HepG2 (cell line): ENCODE measurements around the gene SMAD7. TPM values are rescaled to one million over a fixed set of nuclear protein-coding genes. Genes with fewer than 3 reads are reported as not detected.

ENCODE experiments used
- AGO1 ChIP-seq: fragments of 200-400 bp; formaldehyde crosslinking; IDR thresholded peaks from 2 replicates; pipeline ENCODE4 v1.6.1; 2017; ENCODE audit warnings: mild to moderate bottlenecking, low read depth, low read length, moderate library complexity; ENCODE audit not compliant: poor library complexity, severe bottlenecking
- CAMTA2 ChIP-seq: sonication (generic); formaldehyde crosslinking; IDR thresholded peaks from 2 replicates; pipeline ENCODE4 v1.4.0; 2020; ENCODE audit warnings: mild to moderate bottlenecking, missing genetic modification reagents, borderline replicate concordance
- CHD2 ChIP-seq: IDR thresholded peaks from 2 replicates; pipeline ENCODE4 v1.6.1; 2011; ENCODE audit warnings: low read depth, low read length, improper control_type of control experiment
- FIP1L1 ChIP-seq: fragments of 200-400 bp; formaldehyde crosslinking; IDR thresholded peaks from 2 replicates; pipeline ENCODE4 v1.6.1; 2018; ENCODE audit warnings: low read depth, mild to moderate bottlenecking, low read length, moderate library complexity, borderline replicate concordance; ENCODE audit not compliant: insufficient read depth
- NRL ChIP-seq: sonication (generic); formaldehyde crosslinking; IDR thresholded peaks from 2 replicates; pipeline ENCODE4 v1.5.0; 2020; ENCODE audit warnings: missing genetic modification reagents, mild to moderate bottlenecking, moderate library complexity, borderline replicate concordance
- PCBP2 ChIP-seq: fragments of 200-400 bp; formaldehyde crosslinking; optimal IDR thresholded peaks from 2 replicates; pipeline ENCODE3; 2018; ENCODE audit warnings: low read length, low read depth; ENCODE audit not compliant: poor library complexity, severe bottlenecking
- PRPF4 ChIP-seq: fragments of 200-400 bp; formaldehyde crosslinking; IDR thresholded peaks from 2 replicates; pipeline ENCODE4 v1.6.1; 2016; ENCODE audit warnings: low read length, low read depth; ENCODE audit not compliant: poor library complexity, severe bottlenecking
- RBFOX2 ChIP-seq: fragments of 200-400 bp; formaldehyde crosslinking; IDR thresholded peaks from 2 replicates; pipeline ENCODE4 v1.6.1; 2017; ENCODE audit warnings: low read depth, mild to moderate bottlenecking, low read length
- RXRB ChIP-seq: IDR thresholded peaks from 2 replicates; pipeline ENCODE4 v1.6.1; 2016; ENCODE audit warnings: borderline replicate concordance, missing genetic modification reagents, missing compliant biosample characterization
- SKI ChIP-seq: fragments of 450-650 bp; IDR thresholded peaks from one replicate; pipeline ENCODE4 v1.6.1; 2018; ENCODE audit warnings: mild to moderate bottlenecking; ENCODE audit not compliant: partially characterized antibody
- ZFY ChIP-seq: sonication (generic); formaldehyde crosslinking; IDR thresholded peaks from 2 replicates; pipeline ENCODE4 v1.4.0; 2020; ENCODE audit warnings: missing genetic modification reagents
- polyA plus RNA-seq, 8 experiments: library from polyadenylated mRNA; depleted of rRNA in 3 of 8; stranded (reverse) in 7 of 8; unstranded in 1 of 8; fragments of >200 nt; fragmentation: Illumina TruSeq in 4 of 8; extraction: Trizol in 4 of 8; gene quantifications; 2 replicates each; pipeline versions ENCODE4 v1.2.1 to v1.2.3, GENCODE V29; 2011 to 2016; ENCODE audit warnings: low read depth in 4 of 8, missing spikeins in 1 of 8, mixed read lengths in 1 of 8; ENCODE audit not compliant: insufficient read depth in 1 of 8
- total RNA-seq, 5 experiments: library from RNA; depleted of rRNA; stranded (reverse); fragments of >200 nt; fragmentation: Illumina TruSeq; extraction: Trizol; gene quantifications; 2 replicates each; pipeline ENCODE4 v1.2.3, GENCODE V29; 2016; ENCODE audit warnings: low read depth in 1 of 5
- TF ChIP-seq, protein P1 (sequence below): sonication (generic); formaldehyde crosslinking; IDR thresholded peaks from 2 replicates; pipeline ENCODE4 v1.5.0; 2020; ENCODE audit warnings: missing genetic modification reagents
- TF ChIP-seq, protein P2 (sequence below): sonication (generic); formaldehyde crosslinking; IDR thresholded peaks from one replicate; pipeline ENCODE4 v1.5.1; 2020; ENCODE audit warnings: mild to moderate bottlenecking, missing genetic modification reagents; ENCODE audit errors: not compliant biosample characterization
- TF ChIP-seq, protein P3 (sequence below): sonication (generic); formaldehyde crosslinking; IDR thresholded peaks from 2 replicates; pipeline ENCODE4 v1.4.0; 2020; ENCODE audit warnings: mild to moderate bottlenecking, missing genetic modification reagents

Gene SMAD7
- total and polyA plus RNA-seq, 2 of the 13 experiments (the other 11 are each of a cell fraction or from before 2014, with no cell fraction given) = 17.4 to 24.7 TPM

DNA sequence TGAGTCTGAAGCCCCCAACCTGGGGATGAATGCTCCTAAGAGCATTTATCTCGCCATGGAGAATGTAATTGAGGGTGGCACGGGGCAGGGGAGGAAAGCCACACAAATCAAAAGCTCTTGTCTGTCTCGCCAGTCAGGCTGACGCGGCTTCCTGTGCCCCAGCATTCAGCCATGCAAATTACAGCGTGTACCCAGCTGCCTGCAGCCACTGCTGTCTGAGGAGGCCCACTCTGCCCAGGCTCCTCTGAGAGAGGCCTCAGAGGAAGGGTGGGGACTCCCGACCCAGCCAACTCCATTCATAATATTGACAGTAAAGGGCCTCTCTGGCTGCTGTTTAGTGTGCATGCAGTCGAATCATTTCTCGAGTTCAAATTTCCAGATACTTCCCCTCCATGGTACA lies 22.0 kb downstream of the SMAD7 start (continued):
- TF ChIP-seq, protein P1, sequence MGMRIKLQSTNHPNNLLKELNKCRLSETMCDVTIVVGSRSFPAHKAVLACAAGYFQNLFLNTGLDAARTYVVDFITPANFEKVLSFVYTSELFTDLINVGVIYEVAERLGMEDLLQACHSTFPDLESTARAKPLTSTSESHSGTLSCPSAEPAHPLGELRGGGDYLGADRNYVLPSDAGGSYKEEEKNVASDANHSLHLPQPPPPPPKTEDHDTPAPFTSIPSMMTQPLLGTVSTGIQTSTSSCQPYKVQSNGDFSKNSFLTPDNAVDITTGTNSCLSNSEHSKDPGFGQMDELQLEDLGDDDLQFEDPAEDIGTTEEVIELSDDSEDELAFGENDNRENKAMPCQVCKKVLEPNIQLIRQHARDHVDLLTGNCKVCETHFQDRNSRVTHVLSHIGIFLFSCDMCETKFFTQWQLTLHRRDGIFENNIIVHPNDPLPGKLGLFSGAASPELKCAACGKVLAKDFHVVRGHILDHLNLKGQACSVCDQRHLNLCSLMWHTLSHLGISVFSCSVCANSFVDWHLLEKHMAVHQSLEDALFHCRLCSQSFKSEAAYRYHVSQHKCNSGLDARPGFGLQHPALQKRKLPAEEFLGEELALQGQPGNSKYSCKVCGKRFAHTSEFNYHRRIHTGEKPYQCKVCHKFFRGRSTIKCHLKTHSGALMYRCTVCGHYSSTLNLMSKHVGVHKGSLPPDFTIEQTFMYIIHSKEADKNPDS (CRISPR knock-in tag) = no peak
- TF ChIP-seq SKI (no peak), ZFY (CRISPR knock-in tag) (peak; percentile 41; the same call in 1 of the 2 replicates), NRL (CRISPR knock-in tag) (no peak), RBFOX2 (no peak), PRPF4 (no peak), AGO1 (no peak), CHD2 (no peak), RXRB (CRISPR knock-in tag) (peak; percentile 21; the same call in 1 of the 2 replicates), FIP1L1 (no peak), CAMTA2 (CRISPR knock-in tag) (no peak), PCBP2 (no peak)
- TF ChIP-seq, protein P2, sequence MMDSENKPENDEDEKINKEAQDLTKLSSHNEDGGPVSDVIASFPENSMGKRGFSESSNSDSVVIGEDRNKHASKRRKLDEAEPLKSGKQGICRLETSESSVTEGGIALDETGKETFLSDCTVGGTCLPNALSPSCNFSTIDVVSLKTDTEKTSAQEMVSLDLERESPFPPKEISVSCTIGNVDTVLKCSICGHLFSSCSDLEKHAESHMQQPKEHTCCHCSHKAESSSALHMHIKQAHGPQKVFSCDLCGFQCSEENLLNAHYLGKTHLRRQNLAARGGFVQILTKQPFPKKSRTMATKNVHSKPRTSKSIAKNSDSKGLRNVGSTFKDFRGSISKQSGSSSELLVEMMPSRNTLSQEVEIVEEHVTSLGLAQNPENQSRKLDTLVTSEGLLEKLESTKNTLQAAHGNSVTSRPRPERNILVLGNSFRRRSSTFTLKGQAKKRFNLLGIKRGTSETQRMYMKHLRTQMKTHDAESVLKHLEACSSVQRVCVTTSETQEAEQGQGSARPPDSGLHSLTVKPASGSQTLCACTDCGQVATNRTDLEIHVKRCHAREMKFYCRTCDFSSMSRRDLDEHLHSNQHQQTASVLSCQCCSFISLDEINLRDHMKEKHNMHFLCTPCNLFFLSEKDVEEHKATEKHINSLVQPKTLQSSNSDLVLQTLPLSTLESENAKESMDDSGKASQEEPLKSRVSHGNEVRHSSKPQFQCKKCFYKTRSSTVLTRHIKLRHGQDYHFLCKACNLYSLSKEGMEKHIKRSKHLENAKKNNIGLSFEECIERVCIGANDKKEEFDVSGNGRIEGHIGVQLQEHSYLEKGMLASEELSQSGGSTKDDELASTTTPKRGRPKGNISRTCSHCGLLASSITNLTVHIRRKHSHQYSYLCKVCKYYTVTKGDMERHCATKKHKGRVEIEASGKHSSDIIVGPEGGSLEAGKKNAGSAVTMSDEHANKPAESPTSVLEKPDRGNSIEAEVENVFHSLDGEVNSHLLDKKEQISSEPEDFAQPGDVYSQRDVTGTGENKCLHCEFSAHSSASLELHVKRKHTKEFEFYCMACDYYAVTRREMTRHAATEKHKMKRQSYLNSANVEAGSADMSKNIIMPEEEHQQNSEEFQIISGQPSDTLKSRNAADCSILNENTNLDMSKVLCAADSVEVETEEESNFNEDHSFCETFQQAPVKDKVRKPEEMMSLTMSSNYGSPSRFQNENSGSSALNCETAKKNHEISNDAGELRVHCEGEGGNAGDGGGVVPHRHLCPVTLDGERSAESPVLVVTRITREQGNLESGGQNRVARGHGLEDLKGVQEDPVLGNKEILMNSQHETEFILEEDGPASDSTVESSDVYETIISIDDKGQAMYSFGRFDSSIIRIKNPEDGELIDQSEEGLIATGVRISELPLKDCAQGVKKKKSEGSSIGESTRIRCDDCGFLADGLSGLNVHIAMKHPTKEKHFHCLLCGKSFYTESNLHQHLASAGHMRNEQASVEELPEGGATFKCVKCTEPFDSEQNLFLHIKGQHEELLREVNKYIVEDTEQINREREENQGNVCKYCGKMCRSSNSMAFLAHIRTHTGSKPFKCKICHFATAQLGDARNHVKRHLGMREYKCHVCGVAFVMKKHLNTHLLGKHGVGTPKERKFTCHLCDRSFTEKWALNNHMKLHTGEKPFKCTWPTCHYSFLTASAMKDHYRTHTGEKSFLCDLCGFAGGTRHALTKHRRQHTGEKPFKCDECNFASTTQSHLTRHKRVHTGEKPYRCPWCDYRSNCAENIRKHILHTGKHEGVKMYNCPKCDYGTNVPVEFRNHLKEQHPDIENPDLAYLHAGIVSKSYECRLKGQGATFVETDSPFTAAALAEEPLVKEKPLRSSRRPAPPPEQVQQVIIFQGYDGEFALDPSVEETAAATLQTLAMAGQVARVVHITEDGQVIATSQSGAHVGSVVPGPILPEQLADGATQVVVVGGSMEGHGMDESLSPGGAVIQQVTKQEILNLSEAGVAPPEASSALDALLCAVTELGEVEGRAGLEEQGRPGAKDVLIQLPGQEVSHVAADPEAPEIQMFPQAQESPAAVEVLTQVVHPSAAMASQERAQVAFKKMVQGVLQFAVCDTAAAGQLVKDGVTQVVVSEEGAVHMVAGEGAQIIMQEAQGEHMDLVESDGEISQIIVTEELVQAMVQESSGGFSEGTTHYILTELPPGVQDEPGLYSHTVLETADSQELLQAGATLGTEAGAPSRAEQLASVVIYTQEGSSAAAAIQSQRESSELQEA (CRISPR knock-in tag) = no peak
- TF ChIP-seq, protein P3, sequence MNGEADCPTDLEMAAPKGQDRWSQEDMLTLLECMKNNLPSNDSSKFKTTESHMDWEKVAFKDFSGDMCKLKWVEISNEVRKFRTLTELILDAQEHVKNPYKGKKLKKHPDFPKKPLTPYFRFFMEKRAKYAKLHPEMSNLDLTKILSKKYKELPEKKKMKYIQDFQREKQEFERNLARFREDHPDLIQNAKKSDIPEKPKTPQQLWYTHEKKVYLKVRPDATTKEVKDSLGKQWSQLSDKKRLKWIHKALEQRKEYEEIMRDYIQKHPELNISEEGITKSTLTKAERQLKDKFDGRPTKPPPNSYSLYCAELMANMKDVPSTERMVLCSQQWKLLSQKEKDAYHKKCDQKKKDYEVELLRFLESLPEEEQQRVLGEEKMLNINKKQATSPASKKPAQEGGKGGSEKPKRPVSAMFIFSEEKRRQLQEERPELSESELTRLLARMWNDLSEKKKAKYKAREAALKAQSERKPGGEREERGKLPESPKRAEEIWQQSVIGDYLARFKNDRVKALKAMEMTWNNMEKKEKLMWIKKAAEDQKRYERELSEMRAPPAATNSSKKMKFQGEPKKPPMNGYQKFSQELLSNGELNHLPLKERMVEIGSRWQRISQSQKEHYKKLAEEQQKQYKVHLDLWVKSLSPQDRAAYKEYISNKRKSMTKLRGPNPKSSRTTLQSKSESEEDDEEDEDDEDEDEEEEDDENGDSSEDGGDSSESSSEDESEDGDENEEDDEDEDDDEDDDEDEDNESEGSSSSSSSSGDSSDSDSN (CRISPR knock-in tag) = peak; percentile 17; the same call in 1 of the 2 replicates
